WI38 (cell line): ENCODE data around the gene ST8SIA1.

Experiments used
- H3K4me3 ChIP-seq: 2 replicates; pipeline ENCODE4 v1.5.1; 2011; ENCODE audit warnings: low read depth, mild to moderate bottlenecking, control low read depth, low read length
- TF ChIP-seq, protein P1 (sequence below): IDR thresholded peaks from 2 replicates; pipeline ENCODE4 v1.5.1; 2012; ENCODE audit warnings: low read depth, mild to moderate bottlenecking, control low read depth, low read length

ST8SIA1 gene

DNA sequence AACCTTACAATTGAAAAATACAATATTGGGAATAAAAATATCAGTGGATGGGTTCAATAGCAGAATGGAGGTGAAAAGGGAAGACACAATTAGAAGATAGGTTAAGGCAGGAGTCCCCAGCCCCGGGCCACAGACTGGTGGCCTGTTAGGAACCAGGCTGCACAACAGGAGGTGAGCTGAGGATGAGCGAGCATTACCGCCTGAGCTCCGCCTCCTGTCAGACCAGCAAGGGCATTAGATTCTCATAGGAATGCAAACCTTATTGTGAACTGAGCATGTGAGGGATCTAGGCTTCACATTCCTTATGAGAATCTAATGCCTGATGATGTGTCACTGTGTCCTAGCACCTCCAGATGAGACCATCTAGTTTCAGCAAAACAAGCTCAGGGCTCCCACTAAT, 27.3 kb upstream of the ST8SIA1 start:
- H3K4me3 ChIP-seq = no peak overlapping the region
- TF ChIP-seq, protein P1, sequence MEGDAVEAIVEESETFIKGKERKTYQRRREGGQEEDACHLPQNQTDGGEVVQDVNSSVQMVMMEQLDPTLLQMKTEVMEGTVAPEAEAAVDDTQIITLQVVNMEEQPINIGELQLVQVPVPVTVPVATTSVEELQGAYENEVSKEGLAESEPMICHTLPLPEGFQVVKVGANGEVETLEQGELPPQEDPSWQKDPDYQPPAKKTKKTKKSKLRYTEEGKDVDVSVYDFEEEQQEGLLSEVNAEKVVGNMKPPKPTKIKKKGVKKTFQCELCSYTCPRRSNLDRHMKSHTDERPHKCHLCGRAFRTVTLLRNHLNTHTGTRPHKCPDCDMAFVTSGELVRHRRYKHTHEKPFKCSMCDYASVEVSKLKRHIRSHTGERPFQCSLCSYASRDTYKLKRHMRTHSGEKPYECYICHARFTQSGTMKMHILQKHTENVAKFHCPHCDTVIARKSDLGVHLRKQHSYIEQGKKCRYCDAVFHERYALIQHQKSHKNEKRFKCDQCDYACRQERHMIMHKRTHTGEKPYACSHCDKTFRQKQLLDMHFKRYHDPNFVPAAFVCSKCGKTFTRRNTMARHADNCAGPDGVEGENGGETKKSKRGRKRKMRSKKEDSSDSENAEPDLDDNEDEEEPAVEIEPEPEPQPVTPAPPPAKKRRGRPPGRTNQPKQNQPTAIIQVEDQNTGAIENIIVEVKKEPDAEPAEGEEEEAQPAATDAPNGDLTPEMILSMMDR = no peak

DNA sequence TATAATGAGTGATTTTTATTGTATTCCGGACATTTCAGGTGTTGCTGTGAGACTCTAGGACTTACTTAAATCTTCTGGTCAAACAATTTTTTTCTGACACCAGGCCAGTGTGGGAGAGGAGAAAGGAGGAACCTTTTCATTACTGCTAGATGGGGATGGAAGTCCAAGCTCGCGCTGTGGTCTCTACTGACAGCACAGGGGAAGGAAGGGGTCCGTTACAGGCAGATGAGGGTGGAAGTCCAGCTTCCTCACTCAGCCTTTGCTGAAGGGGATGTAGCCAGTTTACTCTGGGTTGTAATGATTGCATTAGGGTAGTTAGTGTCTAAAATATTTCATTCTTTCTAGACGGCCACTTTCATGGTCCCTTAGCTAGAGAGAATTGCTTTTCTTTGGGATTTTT, 26.3 kb upstream of the ST8SIA1 start:
- TF ChIP-seq, protein P1 = no peak
- no peak overlapping the region for H3K4me3 ChIP-seq

DNA sequence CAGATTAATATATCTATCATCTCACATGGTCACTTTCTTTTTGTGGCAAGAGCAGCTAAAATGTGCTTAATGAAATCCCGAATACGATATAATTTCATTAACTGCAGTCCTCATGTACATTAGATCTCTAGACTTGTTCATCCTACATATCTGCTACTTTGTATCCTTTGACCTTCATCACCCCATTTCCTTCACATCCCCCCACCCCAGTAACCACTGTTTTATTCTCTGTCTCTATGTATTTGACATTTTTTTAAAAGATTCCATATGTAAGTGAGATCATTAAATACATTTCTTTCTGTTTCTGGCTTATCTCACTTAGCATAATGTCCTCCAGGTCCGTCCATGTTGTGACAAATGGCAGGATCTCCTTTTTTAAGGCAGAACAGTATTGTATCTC, 23.0 kb upstream of the ST8SIA1 start:
- no peak overlapping the region for H3K4me3 ChIP-seq
- TF ChIP-seq, protein P1 = no peak

DNA sequence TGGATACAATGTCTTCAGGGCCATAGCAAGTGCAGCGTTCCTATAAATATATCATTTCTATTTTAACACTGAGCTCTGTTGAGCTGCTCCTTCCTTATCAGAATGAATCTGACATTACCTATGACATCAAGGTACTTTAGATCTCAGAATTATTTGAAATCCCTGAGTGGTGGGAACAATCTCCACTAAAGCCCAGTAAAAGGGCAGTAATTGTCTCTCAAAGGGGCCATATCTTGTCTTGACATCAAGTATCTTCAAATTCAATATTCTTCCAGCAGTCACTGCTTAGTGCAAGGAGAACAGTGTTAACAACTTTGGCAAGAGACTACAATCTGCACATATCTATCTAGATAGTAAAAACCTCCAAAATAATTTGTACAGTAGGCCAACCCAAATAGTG, 21.7 kb upstream of the ST8SIA1 start:
- H3K4me3 ChIP-seq = no peak overlapping the region
- TF ChIP-seq, protein P1 = no peak

DNA sequence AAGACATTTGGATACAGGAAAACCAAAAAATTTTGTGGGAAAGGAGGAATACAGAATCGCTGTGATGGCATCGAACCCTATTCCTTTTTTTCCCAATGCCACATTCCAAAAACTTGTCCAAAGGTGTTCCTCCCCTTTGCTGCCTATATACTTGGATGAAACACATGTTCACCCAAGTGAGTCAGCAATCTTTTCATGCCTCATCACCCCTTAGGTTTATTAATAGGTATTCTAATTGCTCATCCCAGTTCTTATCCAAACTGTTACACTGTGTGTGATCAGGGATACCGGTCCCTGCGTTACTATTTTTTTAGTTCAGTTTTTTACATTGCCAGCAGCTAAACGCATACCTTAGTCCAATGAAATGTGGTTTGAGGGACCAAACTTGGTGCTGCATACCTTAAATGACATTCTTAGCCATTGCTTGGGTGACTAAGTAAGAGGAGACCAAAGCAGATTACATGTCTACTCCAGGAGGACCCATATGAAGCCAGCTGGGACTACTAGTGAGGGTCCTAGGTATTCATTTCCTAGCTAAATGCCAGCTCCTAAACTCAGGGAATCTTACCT, 20.6 kb upstream of the ST8SIA1 start:
- TF ChIP-seq, protein P1 = no peak
- no peak overlapping the region for H3K4me3 ChIP-seq

DNA sequence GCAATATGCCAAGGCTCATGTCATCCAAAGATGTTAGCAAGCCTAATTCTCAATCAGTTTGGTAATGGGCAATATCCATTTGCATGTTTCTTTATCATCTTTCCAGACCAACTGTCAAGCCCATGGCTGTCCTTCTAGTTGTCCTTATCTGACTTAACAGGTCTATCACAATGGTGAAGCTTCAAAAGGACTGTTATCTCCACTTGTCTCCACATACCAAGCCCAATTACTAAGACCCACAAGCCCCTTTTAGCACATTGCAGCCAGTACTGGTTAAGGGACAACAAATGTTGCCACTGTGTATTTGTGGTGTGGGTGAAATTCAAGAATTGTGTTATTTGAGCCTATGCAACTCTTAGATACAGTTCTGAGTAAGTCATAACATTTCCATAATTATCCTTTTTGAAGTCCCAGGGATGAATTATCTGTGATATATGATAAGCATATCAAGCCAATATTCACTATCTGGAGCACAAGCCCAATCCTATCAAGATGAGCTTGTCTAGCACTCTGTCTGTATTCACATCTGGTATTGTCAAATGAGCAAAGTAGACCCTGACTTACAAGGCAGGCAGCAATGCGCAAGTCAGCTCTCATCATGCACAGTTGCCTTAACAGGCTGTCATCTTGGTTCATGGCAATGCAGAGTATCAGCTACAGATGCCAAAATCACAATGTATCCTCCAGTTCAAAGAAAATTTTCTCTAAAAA, 19.3 kb upstream of the ST8SIA1 start:
- TF ChIP-seq, protein P1 = no peak
- no peak overlapping the region for H3K4me3 ChIP-seq

DNA sequence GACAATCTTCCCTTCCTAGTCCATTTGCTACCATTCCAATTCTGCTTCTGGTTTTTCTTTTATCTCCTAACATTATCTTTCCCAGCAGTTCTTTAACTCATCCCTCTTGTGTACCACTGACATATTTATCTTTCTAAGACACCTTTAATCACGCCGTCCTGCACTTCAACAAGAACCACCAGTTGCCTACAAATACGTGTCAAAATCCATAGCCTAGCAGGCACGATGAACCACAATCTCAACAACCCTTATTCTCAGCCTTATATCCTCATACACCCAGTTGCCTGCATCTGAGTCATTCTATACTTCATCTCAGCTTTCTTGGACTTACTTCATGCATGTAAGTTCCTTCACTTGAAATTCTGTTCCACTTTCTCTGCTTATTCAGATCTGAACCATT, 16.4 kb upstream of the ST8SIA1 start:
- TF ChIP-seq, protein P1 = no peak
- H3K4me3 ChIP-seq = no peak overlapping the region
